SK-N-SH (cell line): ENCODE measurements around the gene ABCA1. TPM values are rescaled to one million over a fixed set of nuclear protein-coding genes. Genes with fewer than 3 reads are reported as not detected.

Experiments used
- CTCF ChIA-PET: fragments of 300-600, 350-600 bp; formaldehyde crosslinking; extraction: SDS; loops from one replicate; lab custom pipeline; 2021; lab: Yijun Ruan, JAX
- POLR2A ChIA-PET: fragments of 350-600 bp; sonication (Branson Sonifier 250); formaldehyde crosslinking; extraction: SDS; loops from one replicate; lab custom pipeline; 2020; ENCODE audit warnings: antibody characterized with exemption, inconsistent platforms; lab: Yijun Ruan, JAX
- DNase-seq: peaks from one replicate; pipeline ENCODE4 v3.0.0; 2012
- H2AFZ ChIP-seq: fragments of 200-600 bp; sonication (generic); 2 replicates; pipeline ENCODE4 v1.8.1; 2016; ENCODE audit warnings: antibody characterized with exemption, mild to moderate bottlenecking, low read depth
- H3F3A ChIP-seq: fragments of 200-600 bp; sonication (generic); replicated peaks from 2 replicates; pipeline ENCODE3; 2016; ENCODE audit warnings: antibody characterized with exemption, mild to moderate bottlenecking; ENCODE audit not compliant: insufficient read depth
- H3K27ac ChIP-seq, 2 experiments: fragments of 200-500 bp in 1 of 2; fragments of 200-600 bp in 1 of 2; sonication (Bioruptor generic) in 1 of 2; sonication (generic), shearing (Covaris generic) in 1 of 2; 2 replicates each; pipeline versions ENCODE4 v1.5.1 to v1.6.1; 2014 to 2016; ENCODE audit warnings: low read depth in 2 of 2, inconsistent platforms in 1 of 2, low read length in 1 of 2, mild to moderate bottlenecking in 1 of 2, mixed read lengths in 1 of 2
- H3K27me3 ChIP-seq: fragments of 200-600 bp; sonication (generic), shearing (Covaris generic); 2 replicates; pipeline ENCODE4 v1.6.1; 2016; ENCODE audit warnings: mixed run types; ENCODE audit not compliant: insufficient read depth
- H3K36me3 ChIP-seq, 2 experiments: fragments of 200-500 bp in 1 of 2; fragments of 200-600 bp in 1 of 2; sonication (Bioruptor generic) in 1 of 2; sonication (generic) in 1 of 2; replicated peaks in 1 of 2; 2 replicates each; pipeline versions ENCODE3 to v1.5.1; 2014 to 2016; ENCODE audit warnings: low read length in 1 of 2, mild to moderate bottlenecking in 1 of 2; ENCODE audit not compliant: insufficient read depth in 2 of 2, control insufficient read depth in 1 of 2
- H3K4me1 ChIP-seq, 2 experiments: fragments of 200-500 bp in 1 of 2; fragments of 200-600 bp in 1 of 2; sonication (Bioruptor generic) in 1 of 2; sonication (generic), shearing (Covaris generic) in 1 of 2; 2 replicates each; pipeline versions ENCODE4 v1.5.1 to v1.6.1; 2014 to 2016; ENCODE audit warnings: low read depth in 1 of 2, low read length in 1 of 2, mixed run types in 1 of 2; ENCODE audit not compliant: insufficient read depth in 2 of 2, control insufficient read depth in 1 of 2
- H3K4me2 ChIP-seq: fragments of 200-600 bp; sonication (generic), shearing (Covaris generic); 2 replicates; pipeline ENCODE4 v1.6.1; 2017; ENCODE audit warnings: mixed run types
- H3K4me3 ChIP-seq, 2 experiments: fragments of 200-500 bp in 1 of 2; fragments of 200-600 bp in 1 of 2; sonication (Bioruptor generic) in 1 of 2; sonication (generic), shearing (Covaris generic) in 1 of 2; 2 replicates each; pipeline versions ENCODE4 v1.5.1 to v1.8.1; 2014 to 2016; ENCODE audit warnings: low read depth in 2 of 2, inconsistent platforms in 1 of 2, low read length in 1 of 2, mild to moderate bottlenecking in 1 of 2, mixed read lengths in 1 of 2, moderate library complexity in 1 of 2
- H3K79me2 ChIP-seq: fragments of 200-600 bp; sonication (generic); 2 replicates; pipeline ENCODE4 v1.8.1; 2017; ENCODE audit warnings: mild to moderate bottlenecking; ENCODE audit not compliant: insufficient read depth
- H3K9ac ChIP-seq: fragments of 200-600 bp; sonication (generic); 2 replicates; pipeline ENCODE4 v1.6.1; 2017; ENCODE audit warnings: mixed run types
- H3K9me2 ChIP-seq: fragments of 200-600 bp; sonication (generic); 2 replicates; pipeline ENCODE4 v1.6.1; 2017; ENCODE audit warnings: mixed run types
- H3K9me3 ChIP-seq: fragments of 200-600 bp; sonication (generic); 2 replicates; pipeline ENCODE4 v1.6.1; 2017; ENCODE audit warnings: mixed run types, mild to moderate bottlenecking, moderate library complexity
- H4K20me1 ChIP-seq: fragments of 200-600 bp; sonication (generic); 2 replicates; pipeline ENCODE4 v1.6.1; 2017; ENCODE audit warnings: mild to moderate bottlenecking, mixed run types; ENCODE audit not compliant: insufficient read depth
- ELF1 ChIP-seq: IDR thresholded peaks from 2 replicates; pipeline ENCODE4 v1.4.0; 2012
- EP300 ChIP-seq, 2 experiments: IDR thresholded peaks; 2 replicates each; pipeline versions ENCODE4 v1.4.0 to v1.6.1; 2012; ENCODE audit warnings: borderline replicate concordance in 1 of 2, low read depth in 1 of 2, low read length in 1 of 2
- FOSL2 ChIP-seq: IDR thresholded peaks from 2 replicates; pipeline ENCODE4 v1.4.0; 2012; ENCODE audit warnings: low read depth, mild to moderate bottlenecking, moderate library complexity, borderline replicate concordance
- GATA2 ChIP-seq: sonication (generic); formaldehyde crosslinking; IDR thresholded peaks from 2 replicates; pipeline ENCODE4 v1.5.0; 2020; ENCODE audit warnings: mild to moderate bottlenecking, missing genetic modification reagents
- MXI1 ChIP-seq: IDR thresholded peaks from 2 replicates; pipeline ENCODE4 v1.6.1; 2012; ENCODE audit warnings: mild to moderate bottlenecking, low read depth, low read length, improper control_type of control experiment
- POLR2AphosphoS5 ChIP-seq: IDR thresholded peaks from 2 replicates; pipeline ENCODE4 v1.6.1; 2012; ENCODE audit warnings: low read depth, low read length
- RAD21 ChIP-seq: IDR thresholded peaks from 2 replicates; pipeline ENCODE4 v1.6.1; 2012; ENCODE audit warnings: mild to moderate bottlenecking, low read length
- RXRA ChIP-seq: IDR thresholded peaks from 2 replicates; pipeline ENCODE4 v1.4.0; 2012; ENCODE audit warnings: low read depth, mild to moderate bottlenecking, borderline replicate concordance
- SIN3A ChIP-seq: IDR thresholded peaks from 2 replicates; pipeline ENCODE4 v1.6.1; 2012; ENCODE audit warnings: low read depth, mild to moderate bottlenecking, low read length, moderate library complexity, borderline replicate concordance
- SMC3 ChIP-seq: IDR thresholded peaks from 2 replicates; pipeline ENCODE4 v1.6.1; 2012; ENCODE audit warnings: low read depth, low read length, improper control_type of control experiment
- TEAD4 ChIP-seq: IDR thresholded peaks from 2 replicates; pipeline ENCODE4 v1.4.0; 2012; ENCODE audit warnings: mild to moderate bottlenecking, borderline replicate concordance; ENCODE audit not compliant: insufficient read depth
- WGBS: methylation state at CpG from one replicate; pipeline ENCODE4 v1.1.6; 2017; ENCODE audit warnings: low lambda C conversion rate; 5-methylcytosine and 5-hydroxymethylcytosine counted together
- polyA plus RNA-seq, 3 experiments: library from polyadenylated mRNA; depleted of rRNA; stranded (reverse); fragments of >200 nt; gene quantifications; 2 replicates each; pipeline ENCODE4 v1.2.3, GENCODE V29; 2012
- TF ChIP-seq, protein P1 (sequence below): IDR thresholded peaks from 2 replicates; pipeline ENCODE4; 2012
- TF ChIP-seq, protein P2 (sequence below): fragments of 150-350 bp; IDR thresholded peaks from 2 replicates; pipeline ENCODE4 v1.6.1; 2016; ENCODE audit warnings: mild to moderate bottlenecking, low read depth, low read length
- TF ChIP-seq, protein P3 (sequence below): IDR thresholded peaks from 2 replicates; pipeline ENCODE4 v1.4.0; 2012; ENCODE audit warnings: low read depth, borderline replicate concordance

The ABCA1 gene
- polyA plus RNA-seq, 1 of the 3 experiments (the other 2 are of a cell fraction), result 5.3 TPM

DNA sequence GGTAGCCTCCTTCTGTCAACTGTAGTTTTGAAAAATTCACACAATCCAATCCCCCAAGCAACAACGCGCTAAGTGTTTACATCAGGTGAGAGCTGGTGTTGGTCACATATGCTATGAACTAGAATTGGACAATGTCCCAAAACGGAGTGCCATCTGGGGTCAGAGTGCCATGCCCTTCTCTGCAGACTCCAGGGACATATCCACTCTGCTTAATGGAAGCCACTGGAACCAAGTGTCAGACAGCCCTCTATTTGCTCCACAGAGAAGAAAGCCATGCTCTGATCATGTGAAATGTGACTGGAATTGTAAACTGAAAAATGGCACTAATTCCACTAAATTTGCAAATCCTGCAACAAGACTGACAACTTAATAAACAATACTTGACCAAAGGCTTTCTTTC, 12.2 kb downstream of the ABCA1 start:
- H3K9me2 ChIP-seq, result no peaks in the 10 kb centered on the region
- no peaks in the 10 kb centered on the region for H4K20me1 ChIP-seq
- H3K27me3 ChIP-seq, result no peaks in the 10 kb centered on the region
- H3K9ac ChIP-seq, result no peak overlapping the region
- 89% methylated on average over 3 of the region's 3 CpGs for WGBS
- no peaks in the 10 kb centered on the region for H3K79me2 ChIP-seq
- ChIA-PET POLR2A (no interaction called here), CTCF (interaction anchor here (3.3 kb wide), 1 partner anchor 53 kb away, joined by 7 read pairs; no protein-coding TSS in a partner anchor)
- H3K4me2 ChIP-seq, result no peak overlapping the region
- no peak overlapping the region for H3K27ac ChIP-seq
- no peak for DNase-seq
- no peaks in the 10 kb centered on the region for H3F3A ChIP-seq
- peaks cover 0 to 7% of the 10 kb centered on the region in 2 experiments; a peak in 2 of 4 replicates for H3K4me1 ChIP-seq
- no peak overlapping the region for H3K4me3 ChIP-seq
- H2AFZ ChIP-seq, result no peak overlapping the region
- no peaks in the 10 kb centered on the region for H3K36me3 ChIP-seq
- no peak for TF ChIP-seq RAD21
- TF ChIP-seq, all 33 proteins: peak for 0
- no peaks in the 10 kb centered on the region for H3K9me3 ChIP-seq

DNA sequence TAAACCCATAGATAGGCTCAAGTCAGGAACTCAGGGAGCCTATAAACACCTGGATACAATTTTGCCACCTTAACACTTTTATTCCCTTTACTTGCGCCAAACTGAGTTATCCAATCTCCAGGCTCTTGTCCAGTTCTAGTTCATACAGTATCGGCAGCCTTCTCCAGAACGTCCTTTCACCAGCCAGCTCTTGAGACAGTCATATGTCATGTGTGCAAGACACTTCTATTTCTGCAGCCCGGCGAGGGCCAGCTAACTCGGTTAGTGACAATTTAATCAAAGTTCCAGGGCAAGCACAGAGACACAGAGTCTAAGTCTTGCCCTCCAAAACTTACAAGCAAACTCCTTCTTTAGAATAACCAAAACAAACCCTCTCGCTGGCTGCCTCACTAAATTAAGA, 12.9 kb downstream of the ABCA1 start:
- Histone ChIP-seq H3K9me3 (no peaks in the 10 kb centered on the region), H3K79me2 (no peaks in the 10 kb centered on the region), H3F3A (peaks cover 3% of the 10 kb centered on the region), H4K20me1 (no peaks in the 10 kb centered on the region), H2AFZ (no peak overlapping the region), H3K9me2 (no peaks in the 10 kb centered on the region), H3K4me3 (no peak overlapping the region), H3K27ac (no peak overlapping the region), H3K4me2 (no peak overlapping the region), H3K4me1 (peaks cover 0 to 14% of the 10 kb centered on the region in 2 experiments; a peak in 3 of 4 replicates), H3K27me3 (no peaks in the 10 kb centered on the region), H3K9ac (no peak overlapping the region)
- 89% methylated on average over 7 of the region's 7 CpGs for WGBS
- DNase-seq, result no peak
- CTCF ChIA-PET, result interaction anchor here (0.7 to 3.3 kb wide), 4 partner anchors 12 to 71 kb away, joined by 3 to 7 read pairs (median 3); no protein-coding TSS in a partner anchor
- POLR2A ChIA-PET, result no interaction called here
- TF ChIP-seq SMC3, result no peak
- TF ChIP-seq, all 33 proteins: peak for 0
- no peaks in the 10 kb centered on the region for H3K36me3 ChIP-seq

DNA sequence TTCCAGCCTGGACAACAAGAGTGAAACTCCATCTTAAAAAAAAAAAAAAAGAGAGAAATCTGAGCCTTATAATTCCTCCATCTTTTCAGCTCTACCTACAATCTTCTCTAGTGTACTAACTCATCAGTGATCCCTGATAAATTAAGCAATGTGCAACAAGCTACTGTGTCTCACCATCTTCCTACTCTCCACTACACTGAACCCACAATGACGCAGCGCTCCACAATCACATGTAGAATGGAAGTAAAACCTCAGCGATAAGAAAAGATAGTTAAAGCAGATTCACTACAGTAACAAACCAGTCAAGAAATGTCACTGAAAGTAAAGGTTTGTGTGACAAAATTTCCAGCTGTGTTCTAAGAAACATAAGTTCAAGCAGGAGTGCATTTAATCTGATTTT, 13.5 kb downstream of the ABCA1 start:
- ChIA-PET POLR2A (no interaction called here), CTCF (interaction anchor here (0.7 to 3.3 kb wide), 4 partner anchors 12 to 71 kb away, joined by 3 to 7 read pairs (median 3); no protein-coding TSS in a partner anchor)
- no peak for TF ChIP-seq GATA2 (CRISPR knock-in tag)
- no peak for TF ChIP-seq MXI1
- TF ChIP-seq, protein P1, sequence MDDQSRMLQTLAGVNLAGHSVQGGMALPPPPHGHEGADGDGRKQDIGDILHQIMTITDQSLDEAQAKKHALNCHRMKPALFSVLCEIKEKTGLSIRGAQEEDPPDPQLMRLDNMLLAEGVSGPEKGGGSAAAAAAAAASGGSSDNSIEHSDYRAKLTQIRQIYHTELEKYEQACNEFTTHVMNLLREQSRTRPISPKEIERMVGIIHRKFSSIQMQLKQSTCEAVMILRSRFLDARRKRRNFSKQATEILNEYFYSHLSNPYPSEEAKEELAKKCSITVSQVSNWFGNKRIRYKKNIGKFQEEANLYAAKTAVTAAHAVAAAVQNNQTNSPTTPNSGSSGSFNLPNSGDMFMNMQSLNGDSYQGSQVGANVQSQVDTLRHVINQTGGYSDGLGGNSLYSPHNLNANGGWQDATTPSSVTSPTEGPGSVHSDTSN, result no peak
- TF ChIP-seq POLR2AphosphoS5, result no peak
- no peak for TF ChIP-seq FOSL2
- no peak for TF ChIP-seq TEAD4
- TF ChIP-seq RXRA, result no peak
- no peak for TF ChIP-seq ELF1
- no peak for TF ChIP-seq EP300 (IDR thresholded peaks at IDR 0.05; ENCODE audit: borderline replicate concordance in 1 of 2, low read depth in 1 of 2, low read length in 1 of 2)
- TF ChIP-seq SIN3A, result no peak
- TF ChIP-seq, protein P2, sequence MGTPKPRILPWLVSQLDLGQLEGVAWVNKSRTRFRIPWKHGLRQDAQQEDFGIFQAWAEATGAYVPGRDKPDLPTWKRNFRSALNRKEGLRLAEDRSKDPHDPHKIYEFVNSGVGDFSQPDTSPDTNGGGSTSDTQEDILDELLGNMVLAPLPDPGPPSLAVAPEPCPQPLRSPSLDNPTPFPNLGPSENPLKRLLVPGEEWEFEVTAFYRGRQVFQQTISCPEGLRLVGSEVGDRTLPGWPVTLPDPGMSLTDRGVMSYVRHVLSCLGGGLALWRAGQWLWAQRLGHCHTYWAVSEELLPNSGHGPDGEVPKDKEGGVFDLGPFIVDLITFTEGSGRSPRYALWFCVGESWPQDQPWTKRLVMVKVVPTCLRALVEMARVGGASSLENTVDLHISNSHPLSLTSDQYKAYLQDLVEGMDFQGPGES, result no peak
- TF ChIP-seq, protein P3, sequence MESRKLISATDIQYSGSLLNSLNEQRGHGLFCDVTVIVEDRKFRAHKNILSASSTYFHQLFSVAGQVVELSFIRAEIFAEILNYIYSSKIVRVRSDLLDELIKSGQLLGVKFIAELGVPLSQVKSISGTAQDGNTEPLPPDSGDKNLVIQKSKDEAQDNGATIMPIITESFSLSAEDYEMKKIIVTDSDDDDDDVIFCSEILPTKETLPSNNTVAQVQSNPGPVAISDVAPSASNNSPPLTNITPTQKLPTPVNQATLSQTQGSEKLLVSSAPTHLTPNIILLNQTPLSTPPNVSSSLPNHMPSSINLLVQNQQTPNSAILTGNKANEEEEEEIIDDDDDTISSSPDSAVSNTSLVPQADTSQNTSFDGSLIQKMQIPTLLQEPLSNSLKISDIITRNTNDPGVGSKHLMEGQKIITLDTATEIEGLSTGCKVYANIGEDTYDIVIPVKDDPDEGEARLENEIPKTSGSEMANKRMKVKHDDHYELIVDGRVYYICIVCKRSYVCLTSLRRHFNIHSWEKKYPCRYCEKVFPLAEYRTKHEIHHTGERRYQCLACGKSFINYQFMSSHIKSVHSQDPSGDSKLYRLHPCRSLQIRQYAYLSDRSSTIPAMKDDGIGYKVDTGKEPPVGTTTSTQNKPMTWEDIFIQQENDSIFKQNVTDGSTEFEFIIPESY, result no peak

More for the DNA sequence above, 13.5 kb downstream of the ABCA1 start:
- Histone ChIP-seq H2AFZ (no peak overlapping the region), H3K9me3 (no peaks in the 10 kb centered on the region), H3K4me3 (no peak overlapping the region), H3K27me3 (no peaks in the 10 kb centered on the region), H3K79me2 (no peaks in the 10 kb centered on the region), H3K4me2 (no peak overlapping the region), H3K9me2 (no peaks in the 10 kb centered on the region), H3K27ac (no peak overlapping the region), H3K4me1 (peaks cover 2 to 20% of the 10 kb centered on the region in 2 experiments; a peak in 3 of 4 replicates), H4K20me1 (no peaks in the 10 kb centered on the region), H3K9ac (no peak overlapping the region), H3K36me3 (no peaks in the 10 kb centered on the region), H3F3A (peaks cover 8% of the 10 kb centered on the region)
- 99% methylated on average over 3 of the region's 3 CpGs for WGBS
- no peak for DNase-seq
